Activated CD4-positive, alpha-beta T cell treated with anti-CD3 and anti-CD28 coated beads, Interleukin-2, amount 50 U/mL, for 48 hours (primary cell): Measurements from ENCODE around the gene CDC42EP1.

ENCODE experiments used
- DNase-seq, 2 experiments: peaks; one replicate each; pipeline ENCODE4 v3.0.0-alpha.2; 2020

Gene CDC42EP1

DNA sequence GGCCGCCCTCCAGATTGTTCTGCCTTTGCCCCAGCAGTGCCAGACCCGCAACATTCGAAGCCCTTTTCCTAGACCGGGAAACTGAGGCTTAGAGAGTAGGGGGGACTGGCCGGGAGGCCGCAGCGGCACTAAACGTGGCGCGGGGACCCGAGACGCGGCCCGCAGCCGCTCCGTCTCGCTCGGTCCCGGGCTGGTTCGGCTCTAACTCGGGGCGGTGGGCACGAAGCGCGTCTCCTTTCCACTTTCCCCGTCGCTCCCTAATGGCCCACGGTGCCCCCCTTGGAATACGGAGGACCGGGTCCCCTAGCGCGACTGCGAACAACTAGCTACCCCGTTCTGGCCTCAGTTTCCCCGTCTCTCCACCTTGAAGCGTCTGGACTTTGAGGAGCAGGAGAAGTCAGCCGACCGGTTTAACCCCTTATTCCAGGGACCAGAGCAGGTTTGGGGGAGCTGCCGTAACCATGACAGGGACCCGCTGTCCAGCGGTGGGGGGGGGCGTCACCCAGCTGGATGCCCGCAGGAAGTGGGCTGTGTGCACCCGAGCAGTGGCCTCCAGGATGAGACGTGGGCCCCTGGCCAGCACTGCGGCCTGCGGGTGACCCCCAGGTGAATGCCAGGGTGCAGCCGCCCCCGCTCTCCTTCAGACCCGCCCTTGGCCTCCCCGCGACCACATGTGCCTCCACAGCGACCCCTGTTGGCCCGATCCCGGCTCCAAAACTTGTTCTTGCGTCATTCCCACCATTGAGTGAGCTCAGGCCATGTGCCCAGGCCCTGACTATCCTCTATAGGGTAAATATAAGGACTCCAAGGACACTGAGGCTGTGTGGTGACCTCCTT, 1.1 kb downstream of the CDC42EP1 start:
- peak; percentile 92 to 94 for DNase-seq

DNA sequence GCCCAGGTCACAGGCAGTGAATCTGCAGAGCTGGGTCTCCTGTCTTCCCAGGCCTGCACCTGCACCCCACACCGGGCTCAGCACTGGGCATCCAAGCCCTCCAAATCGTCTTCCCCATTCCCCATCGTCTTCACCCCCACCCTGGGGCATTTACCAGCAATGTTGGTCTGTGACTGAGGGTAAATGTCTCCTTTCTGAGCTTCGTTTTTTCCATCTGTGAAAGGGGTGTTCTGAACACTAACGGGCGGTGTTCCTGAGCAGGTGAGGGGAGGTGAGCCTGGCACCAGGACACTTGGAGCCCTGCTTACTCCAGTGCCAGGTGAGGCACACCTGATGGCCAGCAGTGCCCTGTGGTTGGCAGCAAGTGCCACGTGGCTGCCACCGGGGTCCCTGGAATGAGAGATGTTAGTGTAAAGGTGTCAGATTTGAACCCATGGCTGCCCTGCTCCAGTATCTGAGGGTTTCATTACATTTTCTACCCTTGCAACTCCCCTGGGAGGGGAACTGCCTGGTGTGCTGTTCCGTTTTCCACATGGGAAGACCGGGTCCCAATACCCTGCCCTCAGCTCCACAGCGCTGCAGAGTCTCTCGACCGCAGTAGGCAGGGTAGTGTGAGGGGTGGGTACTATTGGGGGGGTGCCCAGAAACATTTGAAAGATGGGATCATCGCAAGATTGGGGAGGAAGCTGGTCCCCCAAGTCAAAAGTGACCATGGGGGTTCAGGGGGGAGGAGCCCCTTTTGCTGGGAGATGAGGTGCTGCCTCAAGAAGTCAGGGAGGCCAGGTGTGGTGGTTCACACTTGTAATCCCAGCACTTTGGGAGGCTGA, 2.0 kb downstream of the CDC42EP1 start:
- DNase-seq, result no peak

DNA sequence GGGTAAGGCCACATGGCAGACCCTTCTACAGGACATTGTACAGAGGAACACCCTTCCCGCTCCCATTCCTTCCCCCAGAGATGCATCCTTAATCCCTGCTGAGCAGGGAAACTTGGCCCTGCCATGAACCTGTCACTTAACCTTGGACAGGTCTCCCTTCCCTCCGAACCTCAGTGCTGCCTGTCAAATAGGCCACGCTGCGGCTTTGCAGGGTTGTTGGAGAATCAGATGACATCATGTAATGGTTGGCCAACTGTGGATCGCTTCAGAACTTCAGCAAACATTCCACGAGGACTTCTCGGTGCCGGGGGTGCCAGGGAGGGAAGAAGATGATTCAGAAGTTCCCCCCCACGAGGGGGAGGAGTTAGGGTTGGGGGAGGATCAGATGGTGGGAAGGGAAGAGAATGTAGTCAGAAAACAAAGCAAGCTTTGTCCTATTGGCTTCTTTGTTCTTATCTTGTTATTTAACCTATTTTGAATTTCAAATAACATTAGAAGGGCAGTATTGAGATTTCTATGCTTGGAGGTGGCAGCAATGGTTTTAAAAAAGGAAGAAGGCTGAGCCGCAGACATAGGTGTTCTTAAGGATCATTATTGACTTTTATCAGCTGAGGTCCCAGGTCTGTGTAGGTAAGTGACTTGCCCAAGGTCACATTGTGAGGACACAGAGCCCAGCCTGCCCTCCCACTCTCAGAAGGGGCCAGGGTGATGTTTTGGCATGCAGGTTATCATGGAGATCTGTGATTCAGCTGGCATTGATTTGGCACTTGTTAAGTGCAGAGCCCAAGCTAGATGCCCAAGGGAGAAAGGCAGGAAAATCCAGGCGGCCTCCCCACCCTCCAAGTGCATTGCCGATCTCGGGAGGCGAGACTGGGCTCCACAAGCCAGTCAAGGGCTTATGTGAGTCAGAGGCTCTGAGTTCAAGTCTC, 3.1 kb downstream of the CDC42EP1 start:
- no peak for DNase-seq

DNA sequence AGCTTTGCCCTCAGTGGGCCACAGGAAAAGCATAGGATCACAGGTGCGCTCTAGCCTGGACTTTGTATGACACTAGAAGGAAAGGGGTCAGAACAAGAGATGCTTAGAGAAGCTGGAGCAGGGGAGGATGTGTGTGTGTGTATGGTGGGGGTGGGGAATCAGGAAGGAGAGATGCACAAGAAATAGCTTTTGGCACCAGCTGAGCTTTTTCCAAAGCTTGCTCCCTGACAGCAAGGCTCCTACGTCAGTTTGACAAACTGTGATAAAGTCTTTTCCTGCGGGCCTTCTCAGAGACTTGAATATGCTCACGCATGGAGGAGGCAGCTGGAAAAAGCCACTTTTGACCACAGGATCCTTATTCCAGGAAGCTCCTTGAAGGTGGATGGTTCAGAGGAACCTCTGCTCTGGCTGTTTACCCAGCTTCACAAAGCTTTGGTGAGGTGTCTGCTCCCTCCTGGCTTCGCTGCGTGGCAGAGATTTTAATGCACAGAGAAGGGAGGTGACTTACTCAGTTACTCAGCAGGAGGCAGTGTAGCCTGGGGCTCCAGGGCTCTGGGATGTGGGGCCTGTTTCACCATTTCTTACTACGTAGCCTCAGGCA, 3.9 kb downstream of the CDC42EP1 start:
- DNase-seq, result no peak

DNA sequence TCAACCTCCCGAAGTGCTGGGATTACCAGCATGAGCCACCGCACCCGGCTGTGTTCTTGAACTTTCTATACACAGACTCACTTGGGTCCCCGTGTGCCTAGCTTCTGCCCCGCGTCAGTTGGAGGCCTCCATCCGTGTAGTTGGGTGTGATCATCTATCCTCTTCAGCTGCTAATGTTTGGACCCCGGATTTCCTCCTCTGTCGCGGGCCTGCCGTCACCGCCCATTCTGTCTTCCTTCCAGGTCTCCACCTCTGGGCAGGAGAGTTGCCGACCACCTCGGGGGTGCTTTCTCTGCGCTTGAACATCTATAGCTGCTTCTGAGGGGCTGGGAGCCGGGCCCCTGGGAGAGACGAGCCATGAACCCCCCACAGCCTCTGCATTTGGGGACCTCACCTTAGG, 5.5 kb downstream of the CDC42EP1 start:
- no peak for DNase-seq

DNA sequence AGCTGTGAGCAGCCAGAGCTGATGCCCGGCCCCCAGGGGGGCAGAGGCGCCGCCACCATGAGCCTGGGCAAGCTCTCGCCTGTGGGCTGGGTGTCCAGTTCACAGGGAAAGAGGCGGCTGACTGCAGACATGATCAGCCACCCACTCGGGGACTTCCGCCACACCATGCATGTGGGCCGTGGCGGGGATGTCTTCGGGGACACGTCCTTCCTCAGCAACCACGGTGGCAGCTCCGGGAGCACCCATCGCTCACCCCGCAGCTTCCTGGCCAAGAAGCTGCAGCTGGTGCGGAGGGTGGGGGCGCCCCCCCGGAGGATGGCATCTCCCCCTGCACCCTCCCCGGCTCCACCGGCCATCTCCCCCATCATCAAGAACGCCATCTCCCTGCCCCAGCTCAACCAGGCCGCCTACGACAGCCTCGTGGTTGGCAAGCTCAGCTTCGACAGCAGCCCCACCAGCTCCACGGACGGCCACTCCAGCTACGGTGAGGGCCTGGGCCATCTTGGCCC, 6.1 kb downstream of the CDC42EP1 start:
- DNase-seq, result peak; percentile 36 to 50

DNA sequence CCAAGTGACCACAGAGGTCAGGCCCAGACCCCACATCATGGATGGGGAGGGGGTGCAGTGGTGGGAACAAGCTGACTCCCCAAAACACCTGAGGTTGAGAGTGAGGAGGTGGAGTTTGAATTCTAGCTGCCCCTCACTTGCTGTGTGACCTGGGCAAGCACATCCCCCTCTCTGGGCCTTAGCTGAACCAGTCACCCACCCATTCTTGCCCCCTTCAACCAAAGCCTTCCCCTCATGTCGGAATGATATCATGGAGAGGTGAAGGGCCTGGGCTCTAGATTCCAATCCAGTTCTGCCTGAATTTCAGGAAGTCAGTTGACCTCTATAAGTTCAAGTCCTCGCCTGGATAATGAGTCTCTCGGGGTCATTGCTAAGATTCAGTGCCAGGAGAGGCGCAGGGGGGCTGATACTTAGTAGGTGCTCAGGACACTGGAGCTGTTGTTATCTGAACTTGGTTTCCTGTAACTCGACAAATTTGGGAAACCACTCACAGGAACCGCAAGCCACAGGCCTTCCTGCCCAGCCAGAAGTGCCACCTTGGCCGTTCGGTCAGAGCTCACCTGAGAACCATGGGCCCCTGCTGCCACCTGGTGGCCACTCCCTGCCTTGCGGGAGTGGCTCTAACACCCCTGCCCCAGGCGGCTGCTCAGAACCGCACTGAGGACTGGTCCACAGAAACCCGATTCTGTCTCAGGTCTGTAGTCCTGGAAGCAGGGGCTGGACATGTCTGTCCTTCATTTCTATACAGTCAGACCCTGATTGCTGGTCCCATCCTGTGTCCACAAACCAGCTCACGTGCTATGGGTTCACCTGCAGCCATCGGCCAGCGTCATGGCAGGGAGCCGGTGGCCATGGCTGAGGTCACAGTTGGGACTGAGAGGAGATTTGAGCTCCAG, 6.9 kb downstream of the CDC42EP1 start:
- peak; percentile 95 to 96 for DNase-seq

DNA sequence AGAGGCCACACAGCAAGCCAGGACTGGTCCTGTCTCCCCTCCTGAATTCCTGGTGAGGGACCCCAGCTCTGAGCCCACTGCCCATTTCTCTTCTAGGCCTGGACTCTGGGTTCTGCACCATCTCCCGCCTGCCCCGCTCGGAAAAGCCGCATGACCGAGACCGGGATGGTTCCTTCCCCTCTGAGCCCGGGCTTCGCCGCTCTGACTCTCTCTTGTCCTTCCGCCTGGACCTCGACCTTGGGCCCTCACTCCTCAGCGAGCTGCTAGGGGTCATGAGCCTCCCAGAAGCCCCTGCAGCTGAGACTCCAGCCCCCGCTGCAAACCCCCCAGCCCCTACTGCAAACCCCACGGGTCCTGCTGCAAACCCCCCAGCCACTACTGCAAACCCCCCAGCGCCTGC, 7.7 kb downstream of the CDC42EP1 start:
- no peak for DNase-seq

DNA sequence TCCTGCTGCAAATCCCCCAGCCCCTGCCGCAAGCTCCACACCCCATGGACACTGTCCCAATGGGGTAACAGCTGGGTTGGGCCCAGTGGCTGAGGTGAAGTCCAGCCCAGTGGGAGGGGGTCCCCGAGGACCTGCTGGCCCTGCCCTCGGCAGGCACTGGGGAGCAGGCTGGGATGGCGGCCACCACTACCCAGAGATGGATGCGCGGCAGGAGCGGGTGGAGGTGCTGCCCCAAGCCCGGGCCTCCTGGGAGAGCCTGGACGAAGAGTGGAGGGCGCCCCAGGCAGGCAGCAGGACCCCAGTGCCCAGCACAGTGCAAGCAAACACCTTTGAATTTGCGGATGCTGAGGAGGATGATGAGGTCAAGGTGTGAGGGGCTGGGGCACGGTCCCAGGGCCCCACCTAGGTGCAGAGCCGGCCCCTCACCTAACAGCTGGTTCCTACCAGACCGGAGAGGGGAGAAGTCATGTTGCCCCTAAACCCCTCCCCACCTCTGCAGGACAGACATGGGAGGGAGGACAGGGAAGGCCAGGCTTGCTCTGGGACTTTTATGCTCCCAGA, 8.2 kb downstream of the CDC42EP1 start:
- no peak for DNase-seq

DNA sequence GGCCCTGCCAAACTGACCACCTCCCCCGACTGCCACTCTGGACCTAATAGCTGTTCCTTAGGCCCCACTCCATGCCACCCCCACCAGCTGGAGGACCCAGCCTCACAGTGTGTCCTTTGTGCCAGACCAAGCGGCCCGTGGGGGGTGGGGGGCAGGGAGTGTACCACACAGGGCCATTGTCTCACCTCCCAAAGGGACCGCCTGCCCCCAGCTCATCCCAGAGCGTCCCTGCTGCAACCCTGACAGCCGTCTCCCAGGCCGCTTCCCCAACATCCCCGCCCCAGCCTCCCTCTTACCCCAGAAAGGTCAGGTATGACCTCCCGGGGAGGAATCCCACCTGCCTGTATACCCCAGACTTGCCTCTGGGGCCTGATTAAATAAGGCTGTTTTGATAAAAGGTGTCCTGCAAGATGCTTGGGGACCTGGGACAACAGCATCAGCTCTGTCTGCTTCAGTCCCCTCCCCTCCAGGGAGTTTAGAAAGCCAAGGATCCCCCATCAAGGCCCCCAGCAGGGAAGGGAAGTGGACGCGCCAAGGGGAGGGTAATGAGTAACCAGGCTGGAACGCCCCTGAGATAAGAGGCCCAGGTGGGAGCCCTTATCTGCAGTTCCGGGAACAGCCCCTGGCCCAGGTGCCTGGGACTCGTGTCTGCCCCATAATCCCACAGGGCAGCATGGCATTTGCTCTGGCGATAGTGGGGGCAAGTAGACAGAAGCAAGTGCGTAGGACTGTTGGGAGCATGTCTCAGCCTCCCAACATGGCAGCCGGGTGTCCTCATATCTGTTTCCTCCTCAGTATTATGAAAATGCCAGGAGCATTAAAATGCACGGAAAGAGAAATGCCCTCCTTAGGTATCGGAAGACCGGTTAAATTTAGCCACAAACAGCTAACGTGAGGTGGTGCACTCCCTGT, 9.0 kb downstream of the CDC42EP1 start:
- no peak for DNase-seq

DNA sequence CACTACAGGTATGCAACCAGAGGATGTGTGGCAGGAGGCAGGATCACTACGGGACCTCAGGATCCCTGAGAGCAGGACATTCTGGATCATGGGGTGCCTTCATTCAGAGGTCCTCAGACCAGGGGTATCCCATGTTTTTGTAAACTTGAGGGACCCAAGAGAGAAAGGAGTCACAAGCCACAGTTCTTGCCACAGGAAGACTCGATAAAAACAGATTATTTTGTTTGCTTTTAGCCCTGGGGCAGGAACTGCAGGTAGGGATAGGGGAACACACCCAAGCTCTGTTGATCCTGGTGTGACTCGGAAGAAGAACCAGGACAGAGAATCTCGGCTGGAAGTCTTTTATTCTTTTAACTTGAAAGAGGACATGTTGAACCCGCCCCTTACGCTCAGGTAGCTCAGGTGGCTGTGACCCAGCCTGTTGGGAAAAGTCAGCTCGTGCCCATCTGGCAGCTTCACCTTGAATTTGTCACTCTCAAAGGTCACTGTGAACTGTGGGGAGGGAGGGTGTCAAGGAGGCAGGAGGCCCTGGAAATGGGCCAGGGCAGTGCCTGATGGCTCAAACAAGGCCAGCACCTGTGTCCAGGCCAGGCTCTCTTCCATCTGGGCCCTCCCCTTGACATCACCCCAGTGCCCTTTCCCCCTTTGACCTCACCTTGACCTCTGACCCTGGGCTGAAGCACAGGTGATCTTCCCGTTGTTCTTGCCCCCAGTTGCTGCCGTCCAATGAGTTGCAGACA, 9.8 kb downstream of the CDC42EP1 start:
- DNase-seq, result no peak

DNA sequence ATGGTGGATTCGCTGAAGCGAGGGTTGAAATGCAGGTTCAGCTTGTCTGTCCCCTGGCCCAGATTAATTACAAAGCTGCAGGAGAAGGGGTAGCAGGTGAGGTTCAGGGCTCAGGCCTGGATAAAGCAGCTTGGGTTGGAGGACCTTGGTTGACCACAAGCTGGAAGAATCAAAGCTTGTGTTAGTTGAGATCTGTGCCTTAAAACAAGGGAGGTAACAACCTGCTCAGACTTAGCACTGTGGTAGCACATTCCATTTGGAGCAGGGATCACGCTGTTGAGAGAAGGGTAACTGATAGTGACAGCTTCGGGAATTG, 10.3 kb downstream of the CDC42EP1 start:
- no peak for DNase-seq

DNA sequence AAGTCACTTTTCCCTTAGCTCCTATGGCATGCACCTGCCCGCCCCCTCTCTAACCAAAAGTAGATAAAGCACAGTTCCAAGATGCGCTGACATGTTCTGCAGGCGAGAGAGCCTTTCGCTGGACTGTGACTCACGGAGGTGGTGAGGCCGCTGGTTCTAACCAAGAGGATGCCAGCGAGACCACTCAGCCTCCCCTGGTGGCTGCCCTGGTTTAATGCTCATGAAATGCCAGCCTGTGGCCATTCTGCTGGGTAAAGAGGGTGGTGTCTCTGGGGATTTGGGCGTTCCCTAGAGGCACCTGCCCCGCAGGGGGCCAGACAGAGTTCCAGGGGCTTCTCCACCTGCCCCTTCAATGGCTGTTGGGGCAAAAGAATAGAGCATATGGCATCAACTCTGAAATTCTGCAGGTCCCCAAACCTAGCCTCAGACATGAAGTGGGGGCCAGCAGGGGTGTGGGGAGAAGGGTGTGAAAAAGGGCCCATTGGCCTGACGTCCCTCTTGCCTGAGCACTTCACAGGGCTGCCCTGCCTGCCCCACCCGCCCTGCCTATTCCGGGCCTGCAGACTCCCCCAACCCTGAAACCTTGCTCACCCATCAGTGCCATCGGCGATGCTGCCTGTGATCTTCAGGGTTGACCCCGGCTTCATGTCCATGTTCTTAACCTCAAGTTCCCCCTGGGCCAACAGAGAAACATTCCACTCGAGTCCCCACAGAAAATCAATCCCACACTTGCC, 11.1 kb downstream of the CDC42EP1 start:
- no peak for DNase-seq

DNA sequence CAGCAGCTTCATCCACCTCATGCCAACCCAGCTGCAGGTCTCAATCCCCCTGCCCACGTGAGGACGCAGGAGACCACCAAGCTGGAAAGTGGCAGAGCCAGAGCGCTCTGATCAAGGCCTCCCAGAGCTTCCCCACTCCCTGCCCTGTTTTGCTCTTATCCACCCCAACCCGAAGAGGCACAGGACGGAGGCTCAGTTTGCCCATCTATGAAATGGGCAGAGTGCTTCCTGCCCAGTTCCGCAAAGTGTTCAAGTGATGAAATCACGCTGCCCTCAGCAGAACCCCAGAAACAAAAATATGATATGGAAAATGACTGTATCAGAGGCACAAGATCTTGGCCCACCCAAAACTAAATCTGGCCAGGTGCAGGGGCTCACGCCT, 11.7 kb downstream of the CDC42EP1 start:
- no peak for DNase-seq

DNA sequence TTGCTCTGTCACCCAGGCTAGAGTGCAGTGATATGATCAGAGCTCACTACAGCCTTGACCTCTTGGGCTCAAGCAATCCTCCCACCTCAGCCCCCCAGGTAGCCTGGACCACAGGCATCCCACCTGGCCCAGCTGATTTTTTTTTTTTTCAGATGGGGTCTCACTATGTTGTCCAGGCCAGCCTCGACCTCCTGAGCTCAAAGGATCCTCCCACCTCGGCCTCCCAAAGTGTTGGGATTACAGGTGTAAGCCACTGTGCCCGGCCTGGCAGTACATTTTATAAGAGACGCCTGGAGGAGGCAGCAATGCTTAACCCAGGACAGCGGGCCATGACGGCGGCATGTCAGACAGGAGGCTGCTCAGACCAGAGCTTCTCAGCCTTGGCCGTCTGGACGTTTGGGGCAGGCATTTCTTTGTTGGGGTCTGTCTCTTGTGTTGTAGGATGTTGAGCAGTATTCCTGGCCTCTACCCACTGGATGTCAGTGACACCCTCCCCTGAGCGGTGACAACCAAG, 15.3 kb downstream of the CDC42EP1 start:
- no peak for DNase-seq

DNA sequence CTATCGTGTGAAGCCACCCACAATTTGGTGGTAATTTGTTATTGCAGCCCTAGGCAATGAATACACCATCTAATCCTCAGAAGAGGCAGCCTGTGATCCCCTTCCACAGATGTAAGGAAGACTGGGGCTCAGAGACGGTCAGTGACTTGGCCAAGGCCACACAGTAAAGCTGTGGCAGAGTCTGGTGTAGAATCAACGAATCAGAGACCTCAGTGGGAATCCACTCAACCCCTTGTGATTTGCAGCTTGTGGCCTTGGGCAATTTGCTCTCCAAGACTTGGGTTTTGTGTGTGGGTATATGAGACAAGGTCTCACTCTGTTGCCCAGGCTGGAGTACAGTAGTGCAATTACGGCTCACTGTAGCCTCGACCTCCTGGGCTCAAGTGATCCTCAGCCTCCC, 17.7 kb downstream of the CDC42EP1 start:
- DNase-seq, result no peak

DNA sequence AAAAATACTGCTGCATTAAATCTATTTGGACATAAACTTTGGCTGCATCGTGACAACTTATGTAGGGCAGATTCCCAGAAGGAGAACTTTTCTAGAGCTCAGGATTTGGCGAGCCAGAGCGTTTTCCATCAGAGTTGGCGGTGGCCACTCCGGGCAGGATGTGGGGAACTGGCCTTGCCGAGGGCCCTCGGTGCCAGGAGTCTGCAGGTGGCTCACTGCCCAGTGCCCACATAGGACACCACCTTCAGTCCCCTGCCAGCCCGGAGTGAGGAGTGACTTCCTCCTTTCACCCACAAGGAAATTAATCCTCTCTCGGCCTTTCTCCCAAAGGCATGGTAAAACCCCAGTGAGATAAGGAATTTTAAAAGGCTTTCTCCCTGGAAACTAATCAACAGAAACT, 21.2 kb downstream of the CDC42EP1 start:
- DNase-seq, result no peak

DNA sequence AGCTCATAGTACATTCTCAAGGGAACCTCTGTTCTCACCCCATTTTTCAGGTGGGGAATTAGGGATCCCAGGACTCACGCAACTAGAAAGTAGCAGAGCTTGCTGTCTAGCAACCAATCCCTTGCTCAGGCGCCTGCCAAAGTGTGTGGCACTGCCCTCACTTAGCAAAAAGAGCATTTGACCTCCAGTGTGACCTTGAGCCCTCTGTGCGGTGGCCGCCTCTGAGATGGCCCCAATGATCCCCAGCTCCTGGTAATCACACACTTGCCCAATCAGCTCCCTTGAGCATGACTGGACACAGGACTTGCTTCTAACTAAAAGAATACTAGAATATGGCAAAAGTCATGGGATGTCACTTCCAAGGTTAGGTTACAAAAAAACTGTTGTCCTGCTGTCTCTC, 22.2 kb downstream of the CDC42EP1 start:
- DNase-seq, result no peak
